HFFc6 (cell line): ENCODE measurements around the gene EFCAB6. TPM values are rescaled to one million over a fixed set of nuclear protein-coding genes. Genes with fewer than 3 reads are reported as not detected.

ENCODE experiments used
- DNase-seq: peaks from one replicate; pipeline ENCODE4 v3.0.0-alpha.2; 2018
- H3K27ac Mint-ChIP-seq: 2 replicates; pipeline ENCODE4 v1.8.0; 2020; ENCODE audit warnings: mild to moderate bottlenecking, mixed read lengths
- H3K27me3 Mint-ChIP-seq: 2 replicates; pipeline ENCODE4 v1.8.0; 2021; ENCODE audit warnings: mild to moderate bottlenecking, moderate library complexity, mixed read lengths; ENCODE audit not compliant: insufficient read depth
- H3K36me3 Mint-ChIP-seq: 2 replicates; pipeline ENCODE4 v1.8.0; 2021; ENCODE audit warnings: low read depth, mixed read lengths
- H3K4me1 Mint-ChIP-seq: 2 replicates; pipeline ENCODE4 v1.8.0; 2020; ENCODE audit warnings: low read depth, mixed read lengths
- H3K4me3 Mint-ChIP-seq: 2 replicates; pipeline ENCODE4 v1.8.0; 2020; ENCODE audit warnings: mild to moderate bottlenecking, moderate library complexity, mixed read lengths
- H3K9me3 Mint-ChIP-seq: 2 replicates; pipeline ENCODE4 v1.8.0; 2020; ENCODE audit warnings: mild to moderate bottlenecking, mixed read lengths
- CTCF ChIP-seq: fragments of 200-600 bp; sonication (generic); IDR thresholded peaks from 2 replicates; pipeline ENCODE4 v1.5.0; 2021; ENCODE audit warnings: antibody characterized with exemption, mild to moderate bottlenecking
- total RNA-seq, 6 experiments: library from RNA; stranded (reverse); fragmentation: NEBNext Ultra II Directional; extraction: Animal tissue kit (Norgen Biotek cat#: 25700); gene quantifications; 2 replicates in 1 of 6; 3 replicates in 5 of 6; pipeline ENCODE4 v1.2.3, GENCODE V29; 2021

EFCAB6 gene
- total RNA-seq, 6 experiments from 2014 or later = 0.33 to 0.95 (median 0.64) TPM

DNA sequence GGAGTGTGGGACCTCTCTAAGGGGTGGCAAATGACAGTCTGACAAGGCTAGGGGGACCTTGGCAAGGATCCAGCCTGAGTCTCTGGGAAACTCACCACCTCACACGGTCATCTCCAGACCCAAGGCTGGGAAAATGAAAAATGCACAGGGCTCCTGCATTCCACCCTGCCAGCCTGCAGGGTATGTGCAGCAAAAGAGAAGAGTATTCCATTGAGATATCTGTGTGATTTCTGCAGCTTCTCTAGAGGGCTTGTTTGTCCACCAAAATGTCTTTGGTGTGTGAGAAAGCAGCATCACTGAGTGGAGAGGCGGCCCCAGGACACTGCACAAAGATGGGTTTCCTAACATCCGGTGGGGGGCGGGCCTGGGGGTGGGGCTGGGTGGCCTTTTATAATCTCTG, 177.8 kb downstream of the EFCAB6 start:
- no peak for TF ChIP-seq CTCF
- no peaks in the 10 kb centered on the region; the same call in 1 of the 2 replicates for H3K27me3 Mint-ChIP-seq
- H3K4me3 Mint-ChIP-seq = no peak overlapping the region

DNA sequence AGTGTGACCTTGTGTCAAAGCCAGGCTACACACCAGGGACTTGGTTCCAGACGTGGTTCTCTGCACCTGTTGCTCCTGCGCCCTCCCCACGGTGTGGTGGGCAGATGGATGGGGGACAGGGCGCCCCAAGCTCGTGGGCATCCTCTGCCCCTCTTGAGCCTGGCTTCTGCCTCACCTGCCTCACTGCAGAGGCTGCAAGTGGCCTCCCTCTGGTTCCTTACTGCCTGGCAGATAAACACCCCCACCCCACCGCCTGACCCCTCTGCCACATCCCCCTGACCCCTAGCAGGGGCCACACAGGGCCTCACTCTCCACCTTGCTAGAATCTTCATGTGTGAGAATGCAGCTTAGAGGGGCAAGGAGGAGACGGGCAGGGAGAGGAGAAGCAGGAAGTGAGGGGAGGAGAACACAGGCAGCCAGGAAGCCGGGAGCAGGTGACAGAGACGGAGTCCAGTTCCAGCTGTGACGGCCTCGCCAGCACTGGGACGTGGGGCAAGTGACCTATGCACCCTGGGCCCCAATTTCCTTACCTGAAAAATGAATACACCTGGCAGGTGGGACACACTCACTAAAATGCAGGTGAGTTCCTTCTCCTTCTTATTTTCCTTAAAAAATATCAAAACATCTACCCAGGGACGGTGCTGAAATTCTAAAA, 178.3 kb downstream of the EFCAB6 start:
- no peak overlapping the region for H3K27ac Mint-ChIP-seq
- no peaks in the 10 kb centered on the region; the same call in 1 of the 2 replicates for H3K27me3 Mint-ChIP-seq
- DNase-seq = no peak
- no peak overlapping the region for H3K4me3 Mint-ChIP-seq
- peaks cover 77% of the 10 kb centered on the region for H3K9me3 Mint-ChIP-seq
- H3K4me1 Mint-ChIP-seq = no peaks in the 10 kb centered on the region
- peaks cover 18% of the 10 kb centered on the region for H3K36me3 Mint-ChIP-seq
- TF ChIP-seq CTCF = no peak

More for the DNA sequence above, 177.8 kb downstream of the EFCAB6 start:
- Mint-ChIP-seq H3K36me3 (peaks cover 18% of the 10 kb centered on the region), H3K27ac (no peak overlapping the region), H3K9me3 (peaks cover 77% of the 10 kb centered on the region), H3K4me1 (no peaks in the 10 kb centered on the region)
- DNase-seq = no peak

- Mint-ChIP-seq H3K36me3 (peaks cover 18% of the 10 kb centered on the region), H3K27me3 (no peaks in the 10 kb centered on the region), H3K4me3 (no peak overlapping the region), H3K4me1 (no peaks in the 10 kb centered on the region), H3K27ac (no peak overlapping the region), H3K9me3 (peaks cover 77% of the 10 kb centered on the region)
- no peak for DNase-seq
- TF ChIP-seq CTCF = no peak
These were observed 180.3 kb downstream of the EFCAB6 start for GRCh38 chr22:43631846-43632245.

- H3K4me1 Mint-ChIP-seq = no peaks in the 10 kb centered on the region
- DNase-seq = no peak
- H3K4me3 Mint-ChIP-seq = no peak overlapping the region
- no peak for TF ChIP-seq CTCF
- no peaks in the 10 kb centered on the region for H3K27me3 Mint-ChIP-seq
- H3K36me3 Mint-ChIP-seq = peaks cover 18% of the 10 kb centered on the region
- H3K27ac Mint-ChIP-seq = no peak overlapping the region
- peaks cover 79% of the 10 kb centered on the region for H3K9me3 Mint-ChIP-seq
These were observed 180.9 kb downstream of the EFCAB6 start for GRCh38 chr22:43631201-43631600.

DNA sequence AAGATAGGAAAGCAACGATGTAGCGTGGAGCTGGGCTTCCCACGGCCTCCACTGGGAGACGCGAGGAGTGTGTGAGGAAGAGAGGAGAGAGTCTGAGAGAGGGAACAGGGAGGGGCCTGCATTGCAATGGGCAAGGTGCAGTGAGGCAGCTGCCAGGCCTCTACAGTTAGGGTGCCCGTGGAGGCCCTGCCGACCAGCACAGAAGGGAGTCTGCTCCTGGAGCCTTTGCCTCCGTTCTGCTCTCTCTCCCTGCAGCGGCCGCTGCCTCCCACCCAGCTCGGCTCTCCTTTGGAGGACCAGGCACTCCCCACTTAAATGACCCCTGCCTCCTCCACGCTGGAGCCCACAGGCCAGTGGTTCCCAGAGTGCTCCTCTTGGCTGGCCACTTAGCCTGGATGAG, 181.7 kb downstream of the EFCAB6 start:
- peaks cover 18% of the 10 kb centered on the region for H3K36me3 Mint-ChIP-seq
- TF ChIP-seq CTCF = no peak
- peaks cover 73% of the 10 kb centered on the region for H3K9me3 Mint-ChIP-seq
- no peak overlapping the region for H3K4me3 Mint-ChIP-seq
- no peaks in the 10 kb centered on the region for H3K27me3 Mint-ChIP-seq
- no peaks in the 10 kb centered on the region for H3K4me1 Mint-ChIP-seq
- no peak overlapping the region for H3K27ac Mint-ChIP-seq
- no peak for DNase-seq
